ENCODE data around the gene MAP4K4. TPM values are rescaled to one million over a fixed set of nuclear protein-coding genes. Genes with fewer than 3 reads are reported as not detected.

MAP4K4 gene
- polyA plus RNA-seq, 1 experiment, result 158 TPM

DNA sequence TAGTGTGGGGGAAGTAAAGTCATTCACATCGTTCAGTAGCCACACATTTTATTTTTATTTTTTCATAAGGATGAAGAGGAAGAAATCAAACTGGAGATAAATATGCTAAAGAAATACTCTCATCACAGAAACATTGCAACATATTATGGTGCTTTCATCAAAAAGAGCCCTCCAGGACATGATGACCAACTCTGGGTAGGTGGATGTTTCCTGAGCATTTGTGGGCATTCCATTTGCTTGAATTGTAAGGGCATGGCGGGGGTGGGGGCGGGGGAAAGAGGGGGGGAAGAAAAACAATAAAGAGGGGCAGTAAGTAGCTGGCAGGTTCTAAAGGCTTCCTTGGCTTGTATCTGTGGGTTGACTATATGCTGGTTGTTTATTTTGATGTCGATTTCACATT, 126.4 kb downstream of the MAP4K4 start:
- H3K27ac ChIP-seq (ENCODE audit: low read depth, low read length), result no peak overlapping the region
- H3K4me3 ChIP-seq (ENCODE audit: low read depth, low read length), result no peak overlapping the region
- H3K9me3 ChIP-seq (ENCODE audit: control insufficient read depth, insufficient read depth, low read length), result no peaks in the 10 kb centered on the region
- no peak for DNase-seq (ENCODE audit: low read depth, low spot score)
- POLR2A ChIA-PET, result interaction anchor here (0.9 kb wide), 1 partner anchor 124 kb away, joined by 3 read pairs; no protein-coding TSS in a partner anchor
- H3K27me3 ChIP-seq (ENCODE audit: control insufficient read depth, insufficient read depth, low read length), result no peaks in the 10 kb centered on the region
- TF ChIP-seq, protein P1, sequence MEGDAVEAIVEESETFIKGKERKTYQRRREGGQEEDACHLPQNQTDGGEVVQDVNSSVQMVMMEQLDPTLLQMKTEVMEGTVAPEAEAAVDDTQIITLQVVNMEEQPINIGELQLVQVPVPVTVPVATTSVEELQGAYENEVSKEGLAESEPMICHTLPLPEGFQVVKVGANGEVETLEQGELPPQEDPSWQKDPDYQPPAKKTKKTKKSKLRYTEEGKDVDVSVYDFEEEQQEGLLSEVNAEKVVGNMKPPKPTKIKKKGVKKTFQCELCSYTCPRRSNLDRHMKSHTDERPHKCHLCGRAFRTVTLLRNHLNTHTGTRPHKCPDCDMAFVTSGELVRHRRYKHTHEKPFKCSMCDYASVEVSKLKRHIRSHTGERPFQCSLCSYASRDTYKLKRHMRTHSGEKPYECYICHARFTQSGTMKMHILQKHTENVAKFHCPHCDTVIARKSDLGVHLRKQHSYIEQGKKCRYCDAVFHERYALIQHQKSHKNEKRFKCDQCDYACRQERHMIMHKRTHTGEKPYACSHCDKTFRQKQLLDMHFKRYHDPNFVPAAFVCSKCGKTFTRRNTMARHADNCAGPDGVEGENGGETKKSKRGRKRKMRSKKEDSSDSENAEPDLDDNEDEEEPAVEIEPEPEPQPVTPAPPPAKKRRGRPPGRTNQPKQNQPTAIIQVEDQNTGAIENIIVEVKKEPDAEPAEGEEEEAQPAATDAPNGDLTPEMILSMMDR (IDR thresholded peaks at IDR 0.05; ENCODE audit: low read depth, low read length), result no peak
- CTCF ChIA-PET, result interaction anchor here (0.5 to 4.0 kb wide), 8 partner anchors 49 to 482 kb away, joined by 3 to 12 read pairs (median 4); no protein-coding TSS in a partner anchor

DNA sequence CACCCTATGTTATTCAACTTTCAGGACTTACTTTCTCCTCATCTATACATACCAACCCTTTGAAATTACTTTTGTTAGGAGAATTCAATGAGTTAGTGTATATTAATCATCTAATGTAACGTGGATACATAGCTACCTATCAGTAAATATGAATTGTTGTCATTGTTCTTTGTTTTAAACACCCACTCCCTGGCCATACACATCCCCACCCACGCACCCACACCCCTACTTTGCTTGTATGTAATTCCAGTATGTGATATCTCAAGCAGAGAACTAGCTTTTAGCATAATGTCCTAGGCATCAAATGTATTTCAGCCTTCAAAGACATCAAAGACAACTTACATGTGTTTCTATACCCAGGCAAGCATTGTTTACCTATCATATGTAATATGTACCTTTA, 129.2 kb downstream of the MAP4K4 start:
- no peak for DNase-seq (ENCODE audit: low read depth, low spot score)
- no peaks in the 10 kb centered on the region for H3K9me3 ChIP-seq (ENCODE audit: control insufficient read depth, insufficient read depth, low read length)
- H3K4me3 ChIP-seq (ENCODE audit: low read depth, low read length), result no peak overlapping the region
- CTCF ChIA-PET, result no interaction called here
- peak overlapping the region; percentile 52 for H3K27ac ChIP-seq (ENCODE audit: low read depth, low read length)
- H3K27me3 ChIP-seq (ENCODE audit: control insufficient read depth, insufficient read depth, low read length), result no peaks in the 10 kb centered on the region
- TF ChIP-seq, protein P1 (IDR thresholded peaks at IDR 0.05; ENCODE audit: low read depth, low read length), result no peak
- POLR2A ChIA-PET, result interaction anchor here (0.6 to 1.2 kb wide), 4 partner anchors 15 to 127 kb away, joined by 3 to 4 read pairs (median 3); no protein-coding TSS in a partner anchor

DNA sequence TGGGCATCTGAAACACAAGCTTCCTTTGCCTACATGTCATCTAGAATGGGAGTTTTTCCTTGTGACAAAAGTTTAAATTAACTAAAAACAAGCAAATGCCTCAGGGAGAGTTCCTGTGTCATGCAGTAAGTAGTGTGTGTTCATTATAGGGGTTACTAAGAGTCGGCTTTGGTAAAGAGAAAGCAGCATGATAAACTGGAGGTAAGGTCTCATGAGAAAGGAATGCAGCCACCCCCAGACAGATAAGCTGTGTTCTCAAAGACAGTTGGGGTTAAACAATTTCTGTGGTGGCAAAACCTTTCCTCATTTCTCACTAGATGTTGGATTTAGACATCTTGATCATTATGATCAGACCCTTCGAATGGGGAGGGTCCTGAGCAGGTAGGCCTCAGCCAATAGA, 129.7 kb downstream of the MAP4K4 start:
- POLR2A ChIA-PET, result interaction anchor here (0.6 to 1.2 kb wide), 5 partner anchors 14 to 130 kb away, joined by 3 to 4 read pairs (median 3); partner anchors contain the start of gene MAP4K4
- no peak overlapping the region for H3K4me3 ChIP-seq (ENCODE audit: low read depth, low read length)

DNA sequence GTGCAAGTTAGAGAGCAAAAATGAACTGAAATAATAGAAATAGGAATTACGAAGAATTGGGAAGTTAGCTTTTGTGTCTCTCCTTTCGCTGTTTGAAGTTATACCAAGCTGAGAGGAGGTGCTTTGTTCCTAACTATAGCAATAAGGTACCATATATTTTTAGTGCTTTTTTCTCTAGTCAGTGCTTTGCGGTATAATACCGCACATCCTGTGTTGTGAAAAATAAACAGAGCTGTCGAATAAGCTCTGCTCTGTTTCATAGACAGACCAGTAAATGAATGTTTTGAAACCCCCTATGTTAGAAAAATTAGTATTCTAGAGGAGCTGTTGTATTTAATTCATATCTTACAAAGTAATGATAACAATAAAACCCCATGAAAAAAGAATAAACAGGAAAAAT, 130.8 kb downstream of the MAP4K4 start:
- TF ChIP-seq, protein P1 (IDR thresholded peaks at IDR 0.05; ENCODE audit: low read depth, low read length), result no peak
- H3K9me3 ChIP-seq (ENCODE audit: control insufficient read depth, insufficient read depth, low read length), result no peaks in the 10 kb centered on the region
- H3K4me3 ChIP-seq (ENCODE audit: low read depth, low read length), result no peak overlapping the region
- CTCF ChIA-PET, result interaction anchor here (0.7 to 4.9 kb wide), 3 partner anchors 14 to 412 kb away, joined by 3 to 53 read pairs (median 3); no protein-coding TSS in a partner anchor
- POLR2A ChIA-PET, result interaction anchor here (0.8 to 1.1 kb wide), 2 partner anchors 128 to 131 kb away, joined by 3 to 4 read pairs; partner anchors contain the start of gene MAP4K4
- DNase-seq (ENCODE audit: low read depth, low spot score), result no peak
- no peak overlapping the region for H3K27ac ChIP-seq (ENCODE audit: low read depth, low read length)
- no peaks in the 10 kb centered on the region for H3K27me3 ChIP-seq (ENCODE audit: control insufficient read depth, insufficient read depth, low read length)

More for the DNA sequence above, 129.7 kb downstream of the MAP4K4 start:
- DNase-seq (ENCODE audit: low read depth, low spot score), result peak; percentile 81
- TF ChIP-seq, protein P1 (IDR thresholded peaks at IDR 0.05; ENCODE audit: low read depth, low read length), result no peak
- Histone ChIP-seq H3K27ac (ENCODE audit: low read depth, low read length) (peak overlapping the region; percentile 52), H3K27me3 (ENCODE audit: control insufficient read depth, insufficient read depth, low read length) (no peaks in the 10 kb centered on the region), H3K9me3 (ENCODE audit: control insufficient read depth, insufficient read depth, low read length) (no peaks in the 10 kb centered on the region)
- CTCF ChIA-PET, result no interaction called here

DNA sequence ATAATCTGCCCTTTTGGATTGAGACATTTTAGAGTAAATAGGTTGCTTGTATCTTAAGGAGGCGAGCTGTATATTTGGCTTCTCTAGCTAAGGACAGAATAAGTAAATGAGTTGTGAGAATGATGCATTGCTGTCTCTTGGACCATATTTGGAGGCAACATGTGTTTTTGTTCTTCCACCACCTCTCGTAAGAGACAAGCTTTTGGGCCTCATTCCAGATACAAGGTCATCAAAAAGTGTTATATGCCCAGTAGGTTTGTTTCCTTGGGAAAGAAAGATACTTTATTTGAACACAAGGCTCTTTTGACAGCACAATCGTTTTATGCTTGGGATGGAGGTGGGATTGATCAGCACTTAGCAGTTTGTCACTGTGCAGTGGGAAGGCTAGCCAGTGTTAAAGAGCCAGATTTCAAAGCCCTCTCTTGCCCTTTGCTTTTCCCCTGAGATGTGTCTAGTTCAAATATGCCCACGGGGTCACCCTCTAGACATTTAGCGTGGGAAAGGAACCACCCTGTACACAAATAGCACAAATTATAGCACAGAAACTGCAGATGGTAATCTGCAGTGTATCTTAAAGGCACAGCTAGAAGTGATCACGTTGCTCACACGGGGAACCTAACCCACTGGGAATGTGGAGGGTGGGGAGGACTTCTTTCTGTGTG, 131.3 kb downstream of the MAP4K4 start:
- CTCF ChIA-PET, result interaction anchor here (0.6 to 4.9 kb wide), 6 partner anchors 14 to 488 kb away, joined by 3 to 53 read pairs (median 4); no protein-coding TSS in a partner anchor
- POLR2A ChIA-PET, result interaction anchor here (0.7 to 0.8 kb wide), 2 partner anchors 129 to 130 kb away, joined by 3 read pairs; no protein-coding TSS in a partner anchor
- DNase-seq (ENCODE audit: low read depth, low spot score), result no peak

More for the DNA sequence above, 131.3 kb downstream of the MAP4K4 start:
- peak overlapping the region; percentile 23 for H3K27ac ChIP-seq (ENCODE audit: low read depth, low read length)
- no peak overlapping the region for H3K4me3 ChIP-seq (ENCODE audit: low read depth, low read length)
- H3K27me3 ChIP-seq (ENCODE audit: control insufficient read depth, insufficient read depth, low read length), result no peaks in the 10 kb centered on the region
- TF ChIP-seq, protein P1 (IDR thresholded peaks at IDR 0.05; ENCODE audit: low read depth, low read length), result no peak
- no peaks in the 10 kb centered on the region for H3K9me3 ChIP-seq (ENCODE audit: control insufficient read depth, insufficient read depth, low read length)

Measured in AG04450 (cell line).